Upper lobe of right lung (tissue), 1 donor: ENCODE results near the gene CD70. TPM values are rescaled to one million over a fixed set of nuclear protein-coding genes. Genes with fewer than 3 reads are reported as not detected.

Experiments used
- ATAC-seq: fragments of 200-7000 bp; cut with Tn5 transposase; one replicate; pipeline ENCODE4 v1.9.1; 2020; ENCODE audit warnings: mild to moderate bottlenecking, moderate library complexity
- DNase-seq: peaks from one replicate; pipeline ENCODE4 v3.0.0-alpha.2; 2020
- H3K27ac ChIP-seq: fragments of 200-600 bp; one replicate; pipeline ENCODE4 v1.8.0; 2022
- H3K27me3 ChIP-seq: fragments of 200-600 bp; one replicate; pipeline ENCODE4 v1.8.0; 2022; ENCODE audit warnings: mild to moderate bottlenecking
- H3K36me3 ChIP-seq: fragments of 200-600 bp; one replicate; pipeline ENCODE4 v1.8.0; 2022
- H3K4me1 ChIP-seq: fragments of 200-600 bp; one replicate; pipeline ENCODE4 v1.8.0; 2022
- H3K4me3 ChIP-seq: fragments of 200-600 bp; one replicate; pipeline ENCODE4 v1.8.0; 2022; ENCODE audit warnings: mild to moderate bottlenecking
- H3K9me3 ChIP-seq: fragments of 200-600 bp; one replicate; pipeline ENCODE4 v1.8.0; 2022
- CTCF ChIP-seq: fragments of 200-600 bp; IDR thresholded peaks from one replicate; pipeline ENCODE4 v1.8.0; 2022; ENCODE audit warnings: antibody characterized with exemption
- intact Hi-C: fragments of 100-400 bp; cut with DNase I; formaldehyde crosslinking; loops from one replicate; pipeline ENCODE4 v1.11.0; 2022
- total RNA-seq: library from RNA; stranded (reverse); fragmentation: NEBNext Ultra II Directional; extraction: Animal tissue kit (Norgen Biotek cat#: 25700); gene quantifications from one replicate; pipeline ENCODE4 v1.2.1, GENCODE V29; 2021
- donor health status: DM: no; HTN: yes; CAD: no; lungs with severe emphysema.

Gene CD70
- total RNA-seq, 1 donor from 2014 or later = 1.7 TPM

DNA sequence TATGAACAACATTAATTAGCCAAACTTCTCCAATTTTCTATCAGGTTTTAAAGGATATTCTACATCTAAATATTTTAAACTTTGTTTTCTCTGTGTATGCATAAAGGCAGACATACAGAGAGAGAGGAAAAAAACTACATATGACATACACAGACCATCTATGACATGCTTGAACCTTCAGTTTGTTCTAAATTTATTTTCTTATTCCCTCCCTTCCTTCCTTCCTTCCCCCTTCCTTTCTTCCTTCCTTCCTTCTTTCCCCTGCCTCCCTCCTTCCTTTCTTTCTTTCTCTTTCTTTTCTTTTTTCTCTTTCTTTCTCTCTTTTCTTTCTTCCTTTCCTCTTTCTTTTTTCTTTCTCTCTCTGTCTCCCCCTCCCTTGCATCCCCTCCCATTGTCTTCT is 35.8 kb upstream of the CD70 start:
- DNase-seq (no peak), ATAC-seq (no peak)
- intact Hi-C loops = no loop called here
- no peak for TF ChIP-seq CTCF
- Histone ChIP-seq H3K4me3 (no peak overlapping the region), H3K27me3 (no peaks in the 10 kb centered on the region), H3K4me1 (no peaks in the 10 kb centered on the region), H3K36me3 (no peaks in the 10 kb centered on the region), H3K27ac (no peak overlapping the region), H3K9me3 (no peaks in the 10 kb centered on the region)

GRCh38 chr19:6617374-6617773 is 26.4 kb upstream of the CD70 start:
- intact Hi-C loops = no loop called here
- TF ChIP-seq CTCF = no peak
- no peak overlapping the region for H3K27ac ChIP-seq
- no peak for DNase-seq
- no peaks in the 10 kb centered on the region for H3K36me3 ChIP-seq
- no peak overlapping the region for H3K4me3 ChIP-seq
- no peaks in the 10 kb centered on the region for H3K4me1 ChIP-seq
- no peaks in the 10 kb centered on the region for H3K27me3 ChIP-seq
- H3K9me3 ChIP-seq = no peaks in the 10 kb centered on the region
- ATAC-seq = no peak

- no peak for ATAC-seq
- Histone ChIP-seq H3K27ac (no peak overlapping the region), H3K4me1 (no peaks in the 10 kb centered on the region), H3K4me3 (no peak overlapping the region), H3K36me3 (no peaks in the 10 kb centered on the region), H3K27me3 (no peaks in the 10 kb centered on the region), H3K9me3 (no peaks in the 10 kb centered on the region)
- intact Hi-C loops = no loop called here
- TF ChIP-seq CTCF = no peak
- DNase-seq = no peak
Observed at GRCh38 chr19:6616011-6616410, 25.1 kb upstream of the CD70 start.

DNA sequence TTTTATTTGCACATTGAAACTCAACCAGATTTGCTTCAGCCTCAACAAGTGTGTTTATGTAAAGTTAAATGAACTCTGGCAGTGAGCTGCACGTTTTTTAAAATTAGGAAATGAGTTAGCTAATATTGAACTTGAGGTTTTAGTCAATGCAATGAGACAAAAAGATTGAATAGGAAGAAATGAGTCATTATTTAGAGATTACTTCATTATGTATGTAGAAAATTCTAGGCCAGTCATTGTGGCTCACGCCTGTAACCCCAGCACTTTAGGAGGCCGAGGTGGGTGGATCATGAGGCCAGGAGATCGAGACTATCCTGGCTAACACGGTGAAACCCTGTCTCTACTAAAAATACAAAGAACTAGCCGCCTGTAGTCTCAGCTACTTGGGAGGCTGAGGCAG is 22.8 kb upstream of the CD70 start:
- no peak for DNase-seq

GRCh38 chr19:6610934-6611852 is 20.2 kb upstream of the CD70 start:
- no peak for TF ChIP-seq CTCF
- no peak overlapping the region for H3K4me3 ChIP-seq
- intact Hi-C loops = no loop called here
- no peaks in the 10 kb centered on the region for H3K4me1 ChIP-seq
- ATAC-seq (no peak), DNase-seq (no peak)
- H3K27me3 ChIP-seq = no peaks in the 10 kb centered on the region
- H3K27ac ChIP-seq = no peak overlapping the region
- no peaks in the 10 kb centered on the region for H3K36me3 ChIP-seq
- no peaks in the 10 kb centered on the region for H3K9me3 ChIP-seq

More for the DNA sequence above, 22.8 kb upstream of the CD70 start:
- H3K27ac ChIP-seq = no peak overlapping the region
- H3K9me3 ChIP-seq = no peaks in the 10 kb centered on the region
- intact Hi-C loops = no loop called here
- no peak for ATAC-seq
- H3K4me1 ChIP-seq = no peaks in the 10 kb centered on the region
- H3K36me3 ChIP-seq = no peaks in the 10 kb centered on the region
- H3K27me3 ChIP-seq = no peaks in the 10 kb centered on the region
- H3K4me3 ChIP-seq = no peak overlapping the region
- TF ChIP-seq CTCF = no peak
